Motor neuron (in vitro differentiated cells): Measurements from ENCODE around the gene LDLRAD3. TPM values are rescaled to one million over a fixed set of nuclear protein-coding genes. Genes with fewer than 3 reads are reported as not detected.

Source experiments
- ATAC-seq, 8 experiments: fragments of 200-7000 bp; cut with Tn5 transposase; replicated peaks in 6 of 8; 2 replicates each; pipeline ENCODE4 v1.8.0; 2021; ENCODE audit warnings: mild to moderate bottlenecking in 8 of 8, moderate library complexity in 8 of 8
- H3K27ac ChIP-seq, 2 donors: fragments of 250-450 bp; sonication (Bioruptor Pico); 2 replicates each; pipeline ENCODE4 v1.9.0; 2021; ENCODE audit warnings: antibody characterized with exemption in 2 of 2, mild to moderate bottlenecking in 2 of 2, moderate library complexity in 1 of 2
- H3K4me1 ChIP-seq, 2 donors: fragments of 250-450 bp; sonication (Bioruptor Pico); replicated peaks in 1 of 2; 2 replicates each; pipeline ENCODE4 v1.6.1; 2021; ENCODE audit warnings: antibody characterized with exemption in 2 of 2, mild to moderate bottlenecking in 2 of 2, moderate library complexity in 1 of 2
- H3K4me3 ChIP-seq, 5 donors: fragments of 250-450 bp; sonication (Bioruptor Pico); 2 replicates each; pipeline ENCODE4 v1.9.0; 2021; ENCODE audit warnings: antibody characterized with exemption in 5 of 5, mild to moderate bottlenecking in 5 of 5, moderate library complexity in 4 of 5
- WGBS, 10 experiments: fragments of 450-650 bp; shearing (Covaris generic); methylation state at CpG; one replicate each; pipeline ENCODE4 v1.0.0; 2022; 5-methylcytosine and 5-hydroxymethylcytosine counted together
- in situ Hi-C, 9 experiments: fragments of 400-800 bp; cut with MboI; loops; one replicate each; pipeline ENCODE4 v1.15.0; 2021; ENCODE audit warnings: low sequenced_read_pairs in 9 of 9, low pct_unique_long_range_greater_than_20kb in 2 of 9; ENCODE audit not compliant: unreplicated experiment in 9 of 9
- total RNA-seq, 8 experiments: library from RNA; unstranded; fragments of 300-600 nt; gene quantifications; 2 replicates each; pipeline versions ENCODE4 v1.2.3 to v1.2.4, GENCODE V29; 2022

LDLRAD3 gene
- total RNA-seq, 8 experiments from 2014 or later = 6.8 to 37.0 (median 21.8) TPM

DNA sequence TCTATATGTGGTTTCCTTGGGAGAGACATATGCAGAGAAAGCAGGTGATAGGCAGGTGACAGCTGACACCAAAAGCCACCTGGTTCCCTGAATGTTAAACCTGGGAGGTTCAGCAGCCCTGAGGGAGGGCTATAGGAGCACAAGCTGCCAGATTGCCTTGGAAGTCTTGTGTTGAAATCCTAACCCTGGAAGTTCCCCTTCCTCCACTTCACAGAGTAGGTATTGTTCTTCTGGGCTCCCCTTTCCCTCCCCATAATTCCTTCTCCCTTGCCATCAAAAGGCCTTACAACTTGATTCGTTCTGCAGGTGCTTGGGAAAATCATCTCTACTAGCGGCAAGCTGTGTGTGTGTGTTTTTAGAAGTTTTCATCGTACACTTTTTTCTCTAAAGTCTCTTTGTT is 5.4 kb downstream of the LDLRAD3 start:
- Histone ChIP-seq H3K27ac (no peak overlapping the region), H3K4me3 (no peak overlapping the region), H3K4me1 (peaks cover 30 to 42% of the 10 kb centered on the region in 2 donors)
- ATAC-seq = no peak
- 50 to 100% (median 76%) methylated on average over 1 to 3 of the region's 3 CpGs; no CpG with 5 or more reads in 2 of the 10 experiments for WGBS, 10 experiments
- in situ Hi-C loops = no loop called here

DNA sequence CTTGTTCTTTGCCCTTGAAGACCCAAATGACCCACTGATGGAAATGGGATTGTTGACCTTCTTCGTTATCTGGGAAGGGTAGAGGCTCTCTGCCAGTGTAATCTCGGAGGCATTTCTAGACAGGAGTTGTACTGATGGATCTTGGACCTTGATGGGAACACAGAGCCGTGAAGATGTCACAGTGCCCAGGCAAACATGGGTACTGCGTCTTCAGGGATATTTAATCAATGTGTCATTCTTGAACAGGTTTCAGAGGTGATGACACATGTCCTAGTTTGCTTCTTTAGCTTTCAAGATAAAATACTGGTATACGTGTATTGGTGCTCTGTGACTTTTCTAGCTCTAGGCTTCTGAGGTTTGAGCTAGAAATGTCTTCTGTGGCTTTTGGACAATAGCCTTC is 6.2 kb downstream of the LDLRAD3 start:
- Histone ChIP-seq H3K4me3 (no peak overlapping the region), H3K4me1 (peaks cover 27 to 36% of the 10 kb centered on the region in 2 donors), H3K27ac (no peak overlapping the region)
- 76 to 100% (median 96%) methylated on average over 2 to 4 of the region's 5 CpGs; no CpG with 5 or more reads in 5 of the 10 experiments for WGBS, 10 experiments
- ATAC-seq = no peak
- in situ Hi-C loops = no loop called here

DNA sequence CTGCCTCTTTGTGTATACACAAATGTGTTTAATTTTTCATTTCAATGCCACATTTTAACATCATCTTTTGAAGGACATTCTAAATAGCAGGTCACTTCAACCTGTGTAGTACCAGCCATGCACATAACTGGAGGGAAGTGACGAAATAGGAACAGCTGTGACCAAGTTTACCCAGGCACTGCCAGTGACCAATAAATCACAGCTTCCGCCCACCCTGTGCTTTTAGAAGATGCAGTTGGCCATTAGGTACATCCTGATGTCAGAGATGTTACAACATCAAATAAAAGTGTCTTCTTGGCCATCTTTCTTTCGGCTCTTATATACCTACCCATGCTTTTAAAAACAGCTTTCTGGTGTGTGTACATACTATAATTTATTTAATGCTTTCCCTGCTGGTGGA is 7.8 kb downstream of the LDLRAD3 start:
- ATAC-seq = peak in 5 of 8 experiments; percentile 21 to 82 (median 77)
- H3K27ac ChIP-seq = no peak overlapping the region
- no peak overlapping the region for H3K4me3 ChIP-seq
- 57 to 96% (median 80%) methylated on average over 1 to 3 of the region's 3 CpGs; no CpG with 5 or more reads in 2 of the 10 experiments for WGBS, 10 experiments
- in situ Hi-C loops = no loop called here
- H3K4me1 ChIP-seq = peaks cover 11 to 20% of the 10 kb centered on the region in 2 donors

DNA sequence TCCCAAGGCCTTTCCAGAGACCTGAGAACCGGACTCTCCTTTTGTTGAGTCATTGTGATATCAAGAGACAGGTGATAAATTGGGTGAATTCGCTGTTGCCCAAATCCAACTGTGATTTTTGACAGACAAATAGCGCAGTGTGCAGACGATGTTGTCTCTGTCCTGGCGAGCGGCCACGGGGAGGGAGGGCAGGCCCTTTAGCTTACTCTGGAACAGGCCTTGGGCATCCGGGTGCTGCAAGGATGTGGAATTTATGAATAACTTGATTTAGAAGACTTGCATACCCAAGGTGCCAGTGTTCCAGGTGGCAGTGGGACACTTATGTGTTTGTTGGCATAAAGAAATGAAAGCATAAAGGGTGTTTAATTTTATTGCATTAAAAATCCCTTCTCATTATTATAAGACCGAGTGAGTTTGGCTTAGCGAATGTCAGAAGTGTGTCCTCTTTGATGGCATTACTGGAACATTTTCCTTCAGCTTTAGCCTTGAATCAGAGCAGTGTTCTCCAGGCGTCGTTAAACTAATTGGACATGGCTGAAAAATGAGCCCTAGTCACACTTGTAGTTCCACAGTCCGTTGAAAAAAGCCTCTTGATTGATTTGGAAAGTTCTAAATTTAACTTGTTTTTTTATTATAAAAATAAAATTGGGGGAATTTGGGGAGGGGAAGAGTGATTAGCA is 9.4 kb downstream of the LDLRAD3 start:
- H3K27ac ChIP-seq = no peak overlapping the region
- WGBS, 10 experiments = 68 to 100% (median 89%) methylated on average over 2 to 10 of the region's 13 CpGs
- peak in 1 of 8 experiments; percentile 65 for ATAC-seq
- H3K4me1 ChIP-seq = peaks cover 10 to 14% of the 10 kb centered on the region in 2 donors
- in situ Hi-C loops = no loop called here
- H3K4me3 ChIP-seq = no peak overlapping the region

DNA sequence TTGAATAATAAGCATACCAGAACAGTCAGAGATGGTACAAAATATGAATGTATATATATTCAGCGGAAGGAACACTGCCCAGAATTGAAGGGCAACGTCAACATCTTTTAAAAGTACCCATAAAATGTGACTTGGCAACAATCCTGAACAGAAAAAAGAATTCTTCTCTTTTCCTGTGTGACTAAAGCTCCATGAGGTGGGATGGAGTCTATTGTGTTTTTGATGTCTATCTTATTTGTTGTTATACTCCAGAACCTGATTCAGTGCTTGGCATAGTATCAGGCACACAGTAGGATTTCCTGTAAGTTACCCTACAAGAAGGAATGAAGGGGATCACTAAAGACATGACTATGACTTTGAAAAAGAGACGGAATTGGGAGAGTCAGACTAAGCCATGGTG is 10.3 kb downstream of the LDLRAD3 start:
- peaks cover 10 to 14% of the 10 kb centered on the region in 2 donors for H3K4me1 ChIP-seq
- H3K27ac ChIP-seq = no peak overlapping the region
- no peak for ATAC-seq
- H3K4me3 ChIP-seq = no peak overlapping the region
- WGBS, 10 experiments = 74 to 100% (median 94%) methylated on average over 1 to 3 of the region's 3 CpGs; no CpG with 5 or more reads in 1 of the 10 experiments
- in situ Hi-C loops = no loop called here

DNA sequence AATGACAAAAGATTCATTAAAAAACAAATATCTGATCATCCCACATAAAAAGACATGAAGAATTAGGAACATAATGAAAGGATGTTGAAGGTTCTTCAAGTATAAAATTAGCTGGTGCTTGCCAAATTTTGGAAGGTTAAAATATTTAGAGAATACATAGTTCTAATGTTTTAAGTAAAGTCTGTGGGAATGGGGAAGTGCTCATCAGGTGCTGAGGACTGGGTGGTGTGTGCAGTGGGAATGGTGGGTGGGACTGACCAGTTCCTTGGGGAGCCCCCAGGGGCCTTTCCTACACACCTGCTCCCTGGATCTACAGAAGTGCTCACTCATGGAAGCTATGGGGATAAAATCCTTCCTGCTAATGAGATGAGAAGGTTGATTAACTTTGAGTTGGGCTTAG is 11.8 kb downstream of the LDLRAD3 start:
- Histone ChIP-seq H3K4me3 (no peak overlapping the region), H3K27ac (no peak overlapping the region), H3K4me1 (peaks cover 10 to 11% of the 10 kb centered on the region in 2 donors)
- in situ Hi-C loops = no loop called here
- ATAC-seq = no peak

DNA sequence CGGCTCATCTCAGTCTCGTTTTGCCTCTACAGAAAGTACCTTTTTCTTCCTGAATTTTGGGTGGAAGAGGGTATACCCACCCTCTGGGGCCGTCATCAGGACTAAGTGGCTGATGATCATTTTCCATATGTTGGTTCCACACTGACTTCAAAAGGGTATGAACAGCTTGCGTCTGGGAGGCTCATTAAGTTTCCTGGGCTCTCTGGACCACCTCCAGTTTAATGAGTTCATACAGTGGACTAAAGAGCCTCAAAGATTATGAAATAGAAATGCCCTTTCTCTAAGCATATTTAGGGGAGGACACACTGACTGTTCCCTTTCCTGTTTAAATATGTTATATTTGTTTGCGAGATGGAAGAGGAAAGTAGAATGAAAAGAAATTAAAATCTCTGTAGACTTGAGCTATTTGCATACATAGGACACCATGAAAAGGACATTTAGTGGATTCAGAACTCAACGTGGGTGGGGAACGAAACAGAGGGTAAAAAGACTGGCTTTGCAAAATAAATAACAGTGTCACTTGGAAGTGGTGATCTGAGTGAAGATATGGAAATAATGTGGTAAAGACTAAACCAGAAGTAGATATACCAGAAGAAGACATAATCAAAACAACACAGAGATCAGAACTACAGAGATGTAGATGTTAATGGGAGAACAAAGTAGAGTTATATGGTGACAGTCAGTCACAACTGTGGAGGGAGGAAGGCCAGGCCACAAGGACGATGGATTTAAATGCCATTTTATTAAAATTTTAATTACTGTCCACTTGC is 18.7 kb downstream of the LDLRAD3 start:
- Histone ChIP-seq H3K4me1 (no peaks in the 10 kb centered on the region), H3K27ac (no peak overlapping the region), H3K4me3 (no peak overlapping the region)
- in situ Hi-C loops = no loop called here
- WGBS, 10 experiments = 74 to 94% (median 90%) methylated on average over 2 to 8 of the region's 8 CpGs
- no peak for ATAC-seq

DNA sequence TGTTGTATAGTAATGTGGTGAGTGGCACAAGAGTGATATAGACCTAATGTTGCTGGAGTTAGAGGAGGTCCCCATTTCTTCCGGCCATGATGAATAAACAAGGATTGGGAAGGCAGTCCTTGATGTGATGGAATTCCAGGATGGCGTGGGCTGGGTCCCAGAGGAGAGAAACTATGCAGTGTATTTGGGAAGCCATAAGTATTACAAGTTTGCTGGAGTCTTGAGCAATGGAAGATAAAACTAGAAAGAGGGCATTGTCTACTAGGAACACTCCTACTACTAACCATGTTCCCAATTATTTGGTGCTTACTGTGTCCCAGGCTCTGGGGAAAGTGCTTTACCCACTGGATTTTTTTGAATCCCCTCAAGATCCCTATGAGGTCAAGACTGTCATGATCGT is 20.0 kb downstream of the LDLRAD3 start:
- ATAC-seq = no peak
- Histone ChIP-seq H3K4me1 (no peaks in the 10 kb centered on the region), H3K4me3 (no peak overlapping the region), H3K27ac (no peak overlapping the region)
- in situ Hi-C loops = no loop called here
- 69 to 100% (median 93%) methylated on average over 1 to 3 of the region's 3 CpGs; no CpG with 5 or more reads in 1 of the 10 experiments for whole genome bisulfite sequencing, 10 experiments

DNA sequence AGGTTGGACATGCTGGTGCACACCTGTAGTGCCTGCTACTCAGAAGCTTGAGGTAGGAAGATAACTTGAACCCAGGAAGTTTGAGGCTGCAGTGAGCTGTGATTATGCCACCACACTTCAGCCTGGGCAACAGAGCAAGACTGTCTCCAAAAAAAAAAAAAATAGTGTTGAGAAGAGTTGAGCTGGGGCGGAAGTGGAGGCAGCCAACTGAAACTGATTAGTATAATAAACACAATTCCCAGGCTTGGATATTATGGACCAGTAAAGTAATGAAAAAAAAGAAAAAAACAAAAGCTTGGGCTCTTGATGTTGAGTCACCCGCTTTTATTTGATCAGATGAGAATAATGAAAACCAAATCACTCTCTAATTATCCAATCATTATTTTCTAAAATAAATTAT is 21.0 kb downstream of the LDLRAD3 start:
- no peak overlapping the region for H3K4me3 ChIP-seq
- ATAC-seq = no peak
- peaks cover 6 to 8% of the 10 kb centered on the region in 2 donors for H3K4me1 ChIP-seq
- in situ Hi-C loops = no loop called here
- no peak overlapping the region for H3K27ac ChIP-seq
- 47 to 100% (median 92%) methylated on average over 1 to 2 of the region's 2 CpGs for WGBS, 10 experiments

DNA sequence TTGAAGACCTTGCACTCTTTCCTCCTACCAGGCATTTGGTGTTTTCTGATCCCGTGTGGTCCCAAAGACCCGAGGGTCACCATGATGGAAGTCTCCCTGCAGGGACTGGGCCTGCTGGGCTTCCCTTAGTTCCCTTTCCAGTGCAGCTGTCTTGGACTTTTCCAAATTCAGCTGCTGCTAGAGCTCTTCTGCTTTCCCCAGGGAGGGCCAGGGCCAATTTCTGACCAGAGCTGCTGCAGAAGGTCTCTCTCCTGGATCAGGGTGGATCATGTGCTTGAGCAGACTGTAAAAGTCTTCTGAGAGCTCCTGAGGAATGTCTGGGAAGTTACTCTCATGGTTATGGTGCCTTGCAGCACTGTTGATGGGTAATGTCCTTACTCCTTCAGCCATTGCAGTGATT is 23.2 kb downstream of the LDLRAD3 start:
- Histone ChIP-seq H3K27ac (no peak overlapping the region), H3K4me3 (no peak overlapping the region), H3K4me1 (peaks cover 6 to 9% of the 10 kb centered on the region in 2 donors)
- ATAC-seq = no peak
- WGBS, 10 experiments = 100% methylated on average over 1 to 2 of the region's 2 CpGs; no CpG with 5 or more reads in 5 of the 10 experiments
- in situ Hi-C loops = no loop called here

DNA sequence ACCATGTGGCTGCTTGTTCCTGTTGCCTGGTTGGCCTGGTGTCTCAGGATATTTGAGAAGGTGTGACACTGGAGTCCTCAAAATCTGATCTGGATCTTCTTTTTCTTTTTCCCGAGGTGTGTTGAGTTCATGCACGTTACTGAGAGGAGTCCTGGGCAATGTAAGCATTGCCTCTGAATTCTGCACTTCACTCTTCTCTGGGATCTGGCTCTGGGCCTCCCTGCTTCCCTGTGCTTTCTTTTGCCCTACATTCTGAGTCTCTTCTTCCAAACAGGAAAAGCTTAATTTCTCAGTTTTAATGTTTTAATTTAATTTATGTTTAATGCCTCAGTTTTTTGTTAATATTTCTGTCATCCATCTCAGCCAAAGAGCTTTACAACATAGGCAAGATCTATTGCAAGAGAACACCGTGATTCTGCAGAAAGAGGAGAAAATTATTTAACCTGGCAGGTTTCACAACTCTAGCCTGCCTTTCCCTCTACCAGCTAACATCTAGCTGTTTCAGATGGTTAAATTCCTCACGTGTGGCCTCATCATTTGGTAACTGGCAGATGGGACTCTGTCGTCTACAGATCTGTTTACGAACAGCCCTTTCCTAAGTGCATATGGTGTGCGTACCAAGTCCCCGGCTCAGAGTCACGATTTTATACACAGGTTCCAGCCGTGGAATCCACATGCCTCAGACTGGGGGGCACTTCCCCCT is 24.7 kb downstream of the LDLRAD3 start:
- Histone ChIP-seq H3K27ac (no peak overlapping the region), H3K4me3 (no peak overlapping the region), H3K4me1 (peaks cover 6 to 9% of the 10 kb centered on the region in 2 donors)
- 17 to 100% (median 89%) methylated on average over 1 to 10 of the region's 10 CpGs; no CpG with 5 or more reads in 2 of the 10 experiments for WGBS, 10 experiments
- in situ Hi-C loops = no loop called here
- peak in 1 of 8 experiments; percentile 10 for ATAC-seq

DNA sequence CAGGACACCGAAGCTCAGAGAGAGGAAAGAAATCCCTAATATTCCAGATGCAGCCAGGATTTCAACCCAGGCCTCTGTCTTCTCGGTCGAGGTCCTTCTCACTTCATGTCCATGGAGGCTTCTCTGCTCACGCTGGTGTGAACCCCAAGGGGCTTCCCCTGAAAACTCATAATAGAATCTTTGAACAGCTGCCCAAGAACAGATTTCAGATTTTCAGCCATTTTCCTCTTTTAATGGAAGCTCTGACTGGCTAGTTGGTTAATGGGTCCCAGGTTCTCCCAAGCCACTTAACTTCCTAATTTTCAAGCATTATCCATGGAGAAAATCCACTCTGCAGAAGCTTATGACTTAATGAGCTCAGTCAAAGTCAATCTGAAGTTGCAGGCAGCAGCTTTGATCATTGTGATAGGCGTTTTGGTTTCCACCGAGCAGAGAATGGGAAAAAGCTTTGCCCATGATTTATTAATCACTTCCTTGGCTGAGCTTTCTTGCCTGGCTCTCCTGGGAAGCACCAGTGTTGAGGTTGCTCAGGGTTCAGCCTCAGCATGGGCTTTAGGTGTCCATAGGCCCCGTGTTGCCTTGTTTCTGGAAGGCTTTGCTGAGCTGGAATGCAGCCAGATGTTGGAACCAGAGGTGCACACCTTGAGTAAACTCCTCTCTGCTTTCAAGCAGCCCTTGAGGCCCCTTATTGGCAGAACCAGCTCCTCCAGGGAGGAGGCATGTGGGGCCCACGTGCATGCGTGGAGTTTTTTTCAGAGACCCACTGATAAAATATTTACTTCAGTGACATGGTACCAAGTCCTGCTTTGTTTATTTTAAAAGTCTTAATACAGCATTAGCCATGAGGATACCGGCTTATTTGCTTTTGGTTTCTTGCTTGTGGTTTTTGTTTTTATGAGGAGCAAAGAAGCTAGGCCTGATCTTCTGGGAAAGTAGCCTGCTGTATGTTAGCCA is 25.5 kb downstream of the LDLRAD3 start:
- ATAC-seq = no peak
- Histone ChIP-seq H3K4me1 (peaks cover 6 to 9% of the 10 kb centered on the region in 2 donors), H3K4me3 (no peak overlapping the region), H3K27ac (peak overlapping the region in 1 of 2 donors; percentile 8)
- WGBS, 10 experiments = 54 to 90% (median 80%) methylated on average over 1 to 8 of the region's 10 CpGs; no CpG with 5 or more reads in 1 of the 10 experiments
- in situ Hi-C loops = no loop called here
